Renal cortical epithelial cell (primary cell): ENCODE results near the gene AHCYL1. TPM values are rescaled to one million over a fixed set of nuclear protein-coding genes. Genes with fewer than 3 reads are reported as not detected.

Source experiments
- DNase-seq: peaks from one replicate; pipeline ENCODE4 v3.0.0-alpha.2; 2011; ENCODE audit warnings: low read depth
- total RNA-seq: library from RNA; depleted of rRNA; stranded (reverse); fragments of >200 nt; gene quantifications from 2 replicates; pipeline ENCODE4 v1.2.3, GENCODE V29; 2014

AHCYL1 gene
- total RNA-seq, 1 donor from 2014 or later = 120 TPM

DNA sequence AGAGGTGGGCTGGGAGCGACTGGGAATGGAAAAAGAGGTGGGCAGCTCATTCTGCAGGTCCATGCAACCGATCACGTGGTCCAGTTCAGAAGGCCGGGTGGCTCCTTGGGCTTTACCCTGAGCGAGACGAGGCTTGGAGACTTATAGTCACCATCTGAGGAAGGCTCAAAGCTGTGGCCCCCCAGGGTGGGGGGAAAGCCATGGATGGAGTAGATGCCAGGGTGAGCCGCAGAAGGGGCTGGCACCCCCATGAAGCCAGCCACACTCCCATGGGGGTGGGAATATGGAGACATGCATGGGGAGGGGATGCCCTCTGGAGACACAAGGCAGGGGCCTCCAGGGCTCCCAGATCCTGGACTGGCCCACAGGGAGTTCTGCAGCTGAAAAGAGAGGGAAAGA is 76.1 kb downstream of the AHCYL1 start:
- no peak for DNase-seq

DNA sequence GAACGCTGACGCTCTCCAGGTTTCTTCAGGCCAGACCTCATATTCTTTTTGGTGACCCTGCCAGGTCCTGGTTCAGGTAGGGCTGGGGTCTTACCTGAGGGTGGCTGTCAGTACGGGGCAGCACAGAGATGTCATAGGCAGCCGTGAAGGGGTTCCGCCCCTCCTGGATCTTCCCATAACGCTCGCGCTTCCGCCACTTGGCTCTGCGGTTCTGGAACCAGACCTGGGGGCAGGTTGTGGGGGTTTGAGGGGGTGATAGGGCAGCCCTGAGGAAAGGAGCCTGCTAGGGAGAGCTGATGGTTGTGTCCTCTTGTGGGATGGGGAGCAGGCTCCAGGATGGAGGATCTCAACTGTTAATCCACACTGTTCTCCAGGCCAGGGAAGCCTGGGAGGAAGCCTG is 76.8 kb downstream of the AHCYL1 start:
- DNase-seq = no peak

DNA sequence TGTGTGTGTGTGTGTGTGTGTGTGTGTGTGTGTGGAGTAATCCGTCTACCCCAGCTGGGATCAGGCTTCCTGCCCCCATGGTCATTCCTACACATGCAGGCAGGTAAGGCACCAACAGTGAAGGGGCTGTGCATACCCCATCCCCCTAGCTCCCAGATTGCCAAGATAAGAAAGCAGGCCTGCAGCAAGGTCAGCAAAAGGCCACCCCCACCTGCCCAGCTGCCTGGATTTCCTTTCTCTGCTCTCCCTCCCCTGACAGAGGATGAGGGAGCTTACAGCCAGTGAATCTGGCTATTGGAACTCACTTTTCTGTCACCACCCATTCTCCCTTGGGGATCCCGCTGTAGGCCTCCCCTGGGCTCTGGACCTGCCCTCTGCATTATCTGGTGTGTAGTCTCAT is 78.0 kb downstream of the AHCYL1 start:
- no peak for DNase-seq

DNA sequence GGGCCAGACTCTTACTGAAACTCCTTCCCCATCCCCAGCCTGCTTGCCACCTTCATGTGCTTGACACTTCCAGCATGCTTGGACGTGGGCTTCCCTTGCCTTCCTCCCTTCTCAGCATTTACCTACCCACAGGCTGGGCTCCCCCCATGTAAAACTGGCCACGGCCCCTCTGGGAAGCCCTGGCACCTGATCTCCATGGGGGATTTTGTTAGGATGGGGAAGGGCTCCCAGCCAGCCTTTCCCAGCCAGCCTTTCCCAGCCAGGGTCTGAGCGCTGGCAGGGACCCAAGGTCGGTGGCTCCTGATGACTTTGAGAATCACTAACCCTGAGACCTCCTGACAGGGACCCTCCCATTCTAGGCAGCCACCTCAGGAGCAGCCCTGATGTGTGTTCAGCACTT is 79.2 kb downstream of the AHCYL1 start:
- DNase-seq = no peak

DNA sequence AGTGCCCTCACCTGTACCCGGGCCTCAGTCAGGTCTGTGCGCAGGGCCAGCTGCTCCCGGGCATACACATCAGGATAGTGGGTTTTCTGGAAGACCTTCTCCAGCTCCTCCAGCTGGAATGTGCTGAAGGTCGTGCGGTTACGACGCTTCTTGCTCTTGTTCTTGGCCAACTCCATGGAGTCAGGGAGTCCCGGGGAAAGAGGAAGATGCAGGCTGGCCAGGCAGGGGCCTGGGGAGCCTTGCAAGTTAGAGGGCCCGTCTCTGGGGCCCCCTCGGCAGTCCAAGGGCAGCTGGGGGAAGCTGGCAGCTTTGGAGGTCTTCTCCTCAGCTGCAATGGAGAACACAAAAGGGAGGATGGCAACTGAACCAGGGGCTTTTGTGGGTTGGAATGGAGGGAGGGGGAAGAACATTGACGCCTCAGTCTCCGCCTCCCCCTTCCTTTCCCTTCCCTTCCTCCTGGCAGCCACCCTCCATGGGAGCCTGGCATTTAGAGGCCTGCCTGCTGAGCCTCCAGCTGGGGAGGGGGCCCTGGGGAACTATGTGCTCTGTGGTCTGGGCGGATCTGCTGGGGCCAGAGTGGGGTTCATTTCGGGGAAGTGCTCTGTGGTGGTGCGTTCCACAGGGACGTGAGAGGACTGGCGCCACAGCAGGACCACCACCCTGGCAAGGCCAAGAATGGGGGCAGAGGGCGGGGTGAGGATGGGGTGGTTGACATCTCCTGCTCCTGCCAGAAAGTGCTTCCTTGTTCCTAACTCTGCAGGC is 80.2 kb downstream of the AHCYL1 start:
- DNase-seq = no peak

DNA sequence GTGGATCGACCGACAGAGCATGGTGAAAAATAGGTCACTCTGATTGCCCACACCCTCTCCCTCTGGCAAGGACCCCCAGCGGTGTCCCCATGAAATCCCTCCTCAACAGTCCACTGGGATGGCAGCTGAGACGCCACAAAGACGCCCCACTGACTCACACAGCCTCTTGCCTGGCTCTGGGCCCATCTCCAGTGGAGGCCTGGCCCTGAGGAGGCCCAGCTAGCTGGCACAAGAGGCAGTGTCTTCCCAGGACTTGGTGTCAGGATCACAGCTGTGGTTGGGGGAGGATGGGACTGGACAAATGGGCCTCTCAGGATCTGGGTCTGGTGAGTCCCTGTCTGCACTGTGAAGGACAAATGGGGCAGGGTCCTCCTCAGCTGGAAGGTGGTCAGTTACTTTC is 81.3 kb downstream of the AHCYL1 start:
- DNase-seq = no peak

DNA sequence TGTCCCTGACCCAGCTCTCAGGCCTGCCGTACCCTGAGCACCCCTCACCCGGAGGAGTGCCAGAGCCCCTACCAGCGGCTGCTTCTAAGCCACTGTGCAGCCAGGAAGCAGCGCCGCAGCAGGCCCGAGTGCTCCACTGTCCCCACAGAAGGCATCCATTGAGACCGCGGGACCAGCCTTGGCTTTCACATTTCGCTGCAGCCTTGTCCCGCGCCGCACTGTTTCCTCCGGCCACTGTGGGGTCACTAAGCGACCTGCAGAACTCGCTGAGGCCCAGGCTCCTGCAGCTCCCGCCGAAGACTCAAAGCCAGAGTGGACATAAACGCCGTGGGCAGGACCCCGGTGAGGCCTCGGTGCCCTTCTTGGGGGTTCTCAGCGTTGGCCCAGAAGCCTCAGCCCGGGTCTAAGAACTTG is 82.9 kb downstream of the AHCYL1 start:
- no peak for DNase-seq

DNA sequence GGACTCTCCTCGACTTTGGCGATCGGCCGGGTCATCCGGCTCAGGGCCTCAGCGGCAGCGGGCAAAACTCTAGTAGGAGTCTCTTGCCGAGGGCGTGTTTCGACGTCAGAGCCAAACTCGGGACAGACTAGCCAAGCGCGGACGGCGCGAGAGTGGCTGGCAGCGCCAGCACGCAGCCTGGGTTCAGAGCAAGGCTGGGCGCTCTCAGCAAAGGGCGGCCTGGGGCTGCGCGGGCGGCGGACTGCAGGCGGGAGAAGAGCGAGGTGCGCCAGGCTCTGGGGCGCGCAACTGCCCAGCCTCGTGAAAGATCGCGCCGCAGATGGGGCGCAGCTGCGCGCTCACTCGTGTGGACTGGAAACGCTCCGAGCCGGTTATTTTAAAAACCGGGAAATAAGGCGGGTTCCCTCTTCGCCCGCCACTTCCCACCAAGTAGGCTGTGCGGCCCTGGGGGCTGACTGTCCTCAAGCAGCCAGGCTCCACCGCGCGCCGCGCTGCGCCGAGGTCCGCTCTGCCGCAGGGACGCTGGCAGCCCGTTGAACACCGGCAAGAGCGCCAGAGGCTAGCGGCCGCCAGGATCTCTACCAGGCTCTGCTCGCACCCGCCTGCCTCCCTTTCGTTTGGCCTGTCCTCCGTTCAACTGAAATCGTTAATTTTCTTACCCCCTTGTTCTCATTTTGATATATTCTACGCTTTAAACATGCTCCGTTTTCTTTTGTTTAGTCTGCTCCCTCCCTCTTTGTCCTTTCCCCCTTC is 83.5 kb downstream of the AHCYL1 start:
- DNase-seq = no peak

DNA sequence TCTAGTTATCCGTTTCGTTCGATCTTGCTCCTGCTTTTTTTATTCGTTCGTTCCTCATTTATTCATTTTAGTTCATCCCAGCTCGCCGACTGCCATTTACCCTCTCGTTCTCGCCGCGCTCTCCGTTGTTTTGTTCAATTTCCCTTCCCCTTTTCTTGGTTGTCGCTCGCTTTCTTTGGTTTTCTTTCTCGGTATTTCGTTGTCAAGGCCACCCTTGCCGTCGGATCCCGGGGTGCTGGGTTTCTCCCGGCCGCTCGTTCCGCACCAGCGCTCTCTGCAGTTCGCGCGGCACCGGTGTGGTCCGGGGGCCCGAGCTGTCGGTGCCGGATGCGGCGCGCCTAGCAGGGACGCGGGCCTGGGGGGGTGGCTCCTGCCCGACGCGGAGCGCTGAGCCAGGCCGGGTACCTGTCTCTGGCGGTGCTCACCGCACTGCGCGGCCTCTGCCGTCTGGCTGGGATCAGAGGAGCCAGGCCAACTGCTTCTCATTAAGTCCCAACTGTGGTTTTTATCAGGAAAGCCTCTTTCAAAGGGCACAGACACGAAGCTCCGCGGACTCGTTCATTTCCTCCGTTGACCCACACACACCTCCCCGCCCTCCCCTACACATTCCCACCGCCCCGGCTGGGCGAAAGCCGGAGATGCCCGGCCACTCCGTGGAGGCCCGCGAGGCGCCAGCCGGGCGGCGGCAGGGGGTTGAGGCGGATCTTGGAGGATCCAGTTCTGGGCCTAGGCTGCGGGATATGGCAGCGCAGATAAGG is 84.3 kb downstream of the AHCYL1 start:
- no peak for DNase-seq

DNA sequence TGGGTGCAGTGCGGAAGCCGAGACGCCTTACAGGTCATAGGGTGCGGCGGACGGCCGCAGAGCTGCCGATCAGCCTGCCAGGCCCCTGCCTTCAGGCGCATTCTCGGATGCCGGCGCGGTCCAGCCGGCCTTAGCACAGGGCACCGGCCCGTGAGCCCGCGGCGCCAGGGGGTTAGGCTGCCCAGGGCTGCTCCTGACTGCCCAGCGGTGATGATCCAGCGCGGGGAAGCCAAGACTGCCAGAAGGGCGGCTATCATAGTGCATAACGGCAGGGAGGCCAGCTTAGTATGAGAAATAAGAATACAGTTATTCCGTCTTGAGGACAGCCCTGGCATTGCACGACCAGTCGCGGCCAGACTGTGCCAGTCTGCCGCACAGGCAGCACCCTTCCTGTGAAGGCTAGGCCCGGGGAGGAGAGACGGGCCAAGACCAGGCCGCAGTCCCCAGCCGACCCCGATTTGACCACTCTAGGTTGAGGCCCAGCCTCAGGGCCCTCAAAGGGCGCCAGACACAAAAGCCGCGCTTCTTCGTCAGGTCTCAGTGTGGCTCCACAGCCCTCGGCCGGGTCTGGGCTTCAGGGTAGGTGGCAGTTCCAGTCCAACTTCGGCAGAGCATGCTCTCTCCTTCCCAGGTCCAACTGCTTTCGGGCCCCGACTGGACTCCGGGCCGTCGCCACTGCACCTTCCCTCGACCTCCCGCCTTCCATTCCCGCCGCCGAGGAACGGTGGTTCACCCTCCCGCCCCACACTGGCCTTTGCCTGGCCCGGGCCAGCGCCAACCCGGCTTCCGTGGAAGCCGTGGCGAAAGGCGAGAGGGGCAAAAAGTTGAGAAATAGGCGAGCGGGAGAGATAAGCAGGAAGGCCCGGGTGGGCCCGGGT is 85.1 kb downstream of the AHCYL1 start:
- DNase-seq = no peak

DNA sequence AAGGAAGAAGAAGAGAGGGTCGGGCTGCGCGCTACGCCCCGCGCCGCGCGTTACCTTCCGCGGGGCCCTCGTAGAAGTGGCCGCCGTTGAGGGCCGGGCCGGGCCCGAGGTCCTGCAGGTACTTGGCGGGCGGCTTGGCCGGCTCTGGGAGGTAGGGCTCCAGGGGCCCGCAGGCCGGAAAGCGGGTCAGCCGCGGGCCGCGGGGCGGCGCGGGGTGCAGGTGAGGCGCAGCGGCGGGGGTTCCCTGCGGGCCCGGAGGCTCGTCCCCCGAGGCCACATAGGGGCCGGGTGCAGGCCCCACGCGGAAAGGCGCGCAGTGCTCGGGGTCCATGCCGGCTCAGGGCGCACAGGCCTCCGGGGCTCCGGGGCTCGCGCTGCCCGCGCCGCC is 85.7 kb downstream of the AHCYL1 start:
- DNase-seq = no peak

DNA sequence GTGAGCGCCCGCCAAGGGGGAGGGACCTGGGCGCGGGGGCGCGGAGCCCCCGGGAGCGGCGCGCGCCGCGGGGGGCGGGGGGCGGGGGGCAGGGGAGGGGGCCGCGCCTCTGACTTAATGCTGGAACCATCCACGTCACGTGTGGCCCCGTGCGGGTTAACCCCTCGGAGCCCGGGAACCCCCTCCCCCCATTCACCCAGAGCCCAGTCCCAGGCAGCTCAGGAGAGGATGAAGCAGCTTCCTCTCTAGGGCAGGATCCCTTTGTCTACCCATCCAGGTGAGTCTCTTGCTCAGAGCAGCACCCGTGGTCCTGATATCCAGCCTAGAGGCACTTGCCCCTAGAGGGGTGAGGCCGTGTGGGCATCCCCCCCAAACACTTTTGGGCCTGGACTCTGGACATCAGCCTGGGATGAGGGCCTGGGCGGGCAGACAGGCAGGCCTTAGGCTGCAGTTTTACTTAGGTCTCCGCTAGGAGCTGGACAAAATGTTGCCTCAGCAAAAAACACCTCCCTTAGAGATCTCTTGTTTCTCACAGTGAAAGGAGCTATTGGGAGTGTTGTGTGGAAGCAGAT is 86.2 kb downstream of the AHCYL1 start, which contains the start of gene ALX3:
Gene ALX3, minus strand, starts transcription at position 2 of the 572 bp plus-strand sequence. CDS start 60 bp downstream, outside the sequence.
- no peak for DNase-seq

Other genes starting within 250 kb of the AHCYL1 start
- 75.2 and 85.6 TPM in 2 replicates for gene GSTM3, start 243.7 kb upstream of the AHCYL1 start, total RNA-seq
- not detected in 2 replicates for gene EPS8L3, start 220.8 kb upstream of the AHCYL1 start, total RNA-seq
- 39.2 and 51.3 TPM in 2 replicates for gene CSF1, start 73.9 kb upstream of the AHCYL1 start, total RNA-seq
- 32.6 and 57.0 TPM in 2 replicates for gene STRIP1, start 49.9 kb downstream of the AHCYL1 start, total RNA-seq
- not detected in 2 replicates for gene ALX3, start 85.9 kb downstream of the AHCYL1 start, total RNA-seq
- not detected in 2 replicates for gene UBL4B, start 127.7 kb downstream of the AHCYL1 start, total RNA-seq
- gene SLC6A17, start 165.7 kb downstream of the AHCYL1 start, total RNA-seq = 0.35 and 0.45 TPM in 2 replicates
- gene KCNC4, start 225.5 kb downstream of the AHCYL1 start, total RNA-seq = 2.6 and 15.2 TPM in 2 replicates